C4-2B (cell line): Measurements from ENCODE around the gene SETBP1.

Experiments
- ZFX ChIP-seq: fragments of 450-650 bp; IDR thresholded peaks from 2 replicates; pipeline ENCODE4 v1.6.1; 2017
- TF ChIP-seq, protein P1 (sequence below): fragments of 450-650 bp; conservative IDR thresholded peaks from 2 replicates; pipeline ENCODE4 v1.5.1; 2017; ENCODE audit warnings: mild to moderate bottlenecking

DNA sequence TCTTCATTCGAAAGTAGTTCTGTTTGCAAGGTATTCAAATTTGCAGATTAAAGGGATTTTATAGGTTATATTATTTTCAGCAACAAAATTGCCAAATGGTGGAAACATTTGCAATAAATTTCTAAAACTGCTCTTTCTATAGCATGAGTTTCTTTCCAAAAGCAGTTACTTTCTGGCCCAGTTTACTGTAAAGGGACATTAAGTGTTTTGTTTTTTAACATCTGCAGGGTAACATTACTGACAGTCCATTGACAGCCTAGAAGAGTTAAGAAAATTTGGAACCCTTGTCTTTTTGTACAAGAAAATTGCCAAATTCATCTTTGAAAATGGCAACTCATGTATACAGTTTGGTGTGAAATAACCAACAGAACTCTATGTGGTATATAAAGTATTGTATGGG is 375.1 kb downstream of the SETBP1 start:
- TF ChIP-seq, protein P1, sequence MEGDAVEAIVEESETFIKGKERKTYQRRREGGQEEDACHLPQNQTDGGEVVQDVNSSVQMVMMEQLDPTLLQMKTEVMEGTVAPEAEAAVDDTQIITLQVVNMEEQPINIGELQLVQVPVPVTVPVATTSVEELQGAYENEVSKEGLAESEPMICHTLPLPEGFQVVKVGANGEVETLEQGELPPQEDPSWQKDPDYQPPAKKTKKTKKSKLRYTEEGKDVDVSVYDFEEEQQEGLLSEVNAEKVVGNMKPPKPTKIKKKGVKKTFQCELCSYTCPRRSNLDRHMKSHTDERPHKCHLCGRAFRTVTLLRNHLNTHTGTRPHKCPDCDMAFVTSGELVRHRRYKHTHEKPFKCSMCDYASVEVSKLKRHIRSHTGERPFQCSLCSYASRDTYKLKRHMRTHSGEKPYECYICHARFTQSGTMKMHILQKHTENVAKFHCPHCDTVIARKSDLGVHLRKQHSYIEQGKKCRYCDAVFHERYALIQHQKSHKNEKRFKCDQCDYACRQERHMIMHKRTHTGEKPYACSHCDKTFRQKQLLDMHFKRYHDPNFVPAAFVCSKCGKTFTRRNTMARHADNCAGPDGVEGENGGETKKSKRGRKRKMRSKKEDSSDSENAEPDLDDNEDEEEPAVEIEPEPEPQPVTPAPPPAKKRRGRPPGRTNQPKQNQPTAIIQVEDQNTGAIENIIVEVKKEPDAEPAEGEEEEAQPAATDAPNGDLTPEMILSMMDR = no peak
- TF ChIP-seq ZFX = no peak
